Measurements from ENCODE around the gene EEF2K. TPM values are rescaled to one million over a fixed set of nuclear protein-coding genes. Genes with fewer than 3 reads are reported as not detected.

Gene EEF2K
- total and polyA plus RNA-seq, 2 of the 13 experiments (the other 11 are each of a cell fraction or from before 2014, with no cell fraction given) = 22.0 to 23.8 TPM

GRCh38 chr16:22191532-22192260, 14.4 kb upstream of the EEF2K start (continued):
- no peak for TF ChIP-seq REST (IDR thresholded peaks at IDR 0.05; ENCODE audit: borderline replicate concordance in 1 of 2, low read depth in 1 of 2, low read length in 2 of 2)
- no peak for TF ChIP-seq SETDB1 (CRISPR knock-in tag; IDR thresholded peaks at IDR 0.05; ENCODE audit: borderline replicate concordance)
- TF ChIP-seq ZNF30 (CRISPR knock-in tag; IDR thresholded peaks at IDR 0.05) = no peak
- no peak for TF ChIP-seq NFE2L2 (IDR thresholded peaks at IDR 0.05; ENCODE audit: low read length)
- TF ChIP-seq ZNF780A (CRISPR knock-in tag; IDR thresholded peaks at IDR 0.05) = no peak
- TF ChIP-seq SMARCC2 (IDR thresholded peaks at IDR 0.05) = no peak
- no peak for TF ChIP-seq ZNF143 (CRISPR knock-in tag; IDR thresholded peaks at IDR 0.05)
- no peak for TF ChIP-seq ZNF878 (CRISPR knock-in tag; IDR thresholded peaks at IDR 0.05)
- no peak for TF ChIP-seq ZNF790 (CRISPR knock-in tag; IDR thresholded peaks at IDR 0.05; ENCODE audit: borderline replicate concordance)
- TF ChIP-seq ZNF282 (IDR thresholded peaks at IDR 0.05; ENCODE audit: partially characterized antibody) = no peak
- no peak for TF ChIP-seq PRPF4 (IDR thresholded peaks at IDR 0.05; ENCODE audit: low read depth, low read length, poor library complexity, severe bottlenecking)
- TF ChIP-seq IKZF5 (CRISPR knock-in tag; IDR thresholded peaks at IDR 0.05) = no peak; the same call in 1 of the 2 replicates
- TF ChIP-seq U2AF1 (optimal IDR thresholded peaks at IDR 0.05; ENCODE audit: low read depth, low read length) = no peak
- TF ChIP-seq ZNF432 (CRISPR knock-in tag; IDR thresholded peaks at IDR 0.05; ENCODE audit: borderline replicate concordance) = no peak
- no peak for TF ChIP-seq MAFF (IDR thresholded peaks at IDR 0.05; ENCODE audit: low read depth, low read length)
- no peak for TF ChIP-seq PHF20 (CRISPR knock-in tag; IDR thresholded peaks at IDR 0.05)
- no peak; the same call in 1 of the 2 replicates for TF ChIP-seq ZNF816 (CRISPR knock-in tag; IDR thresholded peaks at IDR 0.05; ENCODE audit: borderline replicate concordance)
- peak; percentile 82; the same call in 1 of the 2 replicates for TF ChIP-seq ZC3H13 (CRISPR knock-in tag; IDR thresholded peaks at IDR 0.05)
- TF ChIP-seq ZEB1 (IDR thresholded peaks at IDR 0.05; ENCODE audit: insufficient replicate concordance, low read depth) = no peak
- TF ChIP-seq ISL2 (CRISPR knock-in tag; IDR thresholded peaks at IDR 0.05) = no peak
- no peak for TF ChIP-seq JDP2 (CRISPR knock-in tag; IDR thresholded peaks at IDR 0.05; ENCODE audit: borderline replicate concordance)
- TF ChIP-seq GTF2F1 (IDR thresholded peaks at IDR 0.05; ENCODE audit: low read length) = no peak
- no peak; the same call in 1 of the 2 replicates for TF ChIP-seq MIXL1 (CRISPR knock-in tag; IDR thresholded peaks at IDR 0.05)
- no peak for TF ChIP-seq KDM1A (CRISPR knock-in tag; IDR thresholded peaks at IDR 0.05)
- 0 out of 2 replicates have a peak, but pooled peaks have one; percentile 32 for TF ChIP-seq TBX2 (CRISPR knock-in tag; IDR thresholded peaks at IDR 0.05; ENCODE audit: borderline replicate concordance)
- TF ChIP-seq ZNF501 (CRISPR knock-in tag; IDR thresholded peaks at IDR 0.05) = no peak; the same call in 1 of the 2 replicates
- TF ChIP-seq SKI (IDR thresholded peaks at IDR 0.05; ENCODE audit: partially characterized antibody) = no peak
- TF ChIP-seq ZNF337 (CRISPR knock-in tag; IDR thresholded peaks at IDR 0.05; ENCODE audit: borderline replicate concordance, low read depth) = no peak
- peak; percentile 36; the same call in 1 of the 2 replicates for TF ChIP-seq EHMT2 (IDR thresholded peaks at IDR 0.05; ENCODE audit: borderline replicate concordance, low read depth, low read length)

Data from HepG2 (cell line).